HEK293 (cell line): Measurements from ENCODE around the gene TMEM272.

Experiments used
- CTCF ChIA-PET: fragments of 350-600 bp; formaldehyde crosslinking; extraction: SDS; loops from one replicate; lab custom pipeline; 2021; ENCODE audit warnings: antibody characterized with exemption; lab: Yijun Ruan, JAX
- POLR2A ChIA-PET: fragments of 300-600 bp; formaldehyde crosslinking; extraction: SDS; loops from one replicate; lab custom pipeline; 2020; ENCODE audit warnings: antibody characterized with exemption, inconsistent platforms; lab: Yijun Ruan, JAX
- H3K27ac ChIP-seq: fragments of 200-500 bp; sonication (Bioruptor generic); 2 replicates; pipeline ENCODE4 v1.5.1; 2014; ENCODE audit warnings: low read depth, low read length, control low read depth, inconsistent platforms; ENCODE audit errors: extremely low read depth
- H3K36me3 ChIP-seq, 2 experiments: fragments of 200-500 bp in 1 of 2; sonication (Bioruptor generic) in 1 of 2; 1 replicate in 1 of 2; 2 replicates in 1 of 2; pipeline ENCODE4 v1.5.1; 2014 to 2017; ENCODE audit warnings: inconsistent platforms in 2 of 2, low read length in 2 of 2; ENCODE audit not compliant: control insufficient read depth in 2 of 2, insufficient read depth in 1 of 2
- H3K4me1 ChIP-seq: fragments of 200-500 bp; sonication (Bioruptor generic); 2 replicates; pipeline ENCODE4 v1.5.1; 2014; ENCODE audit warnings: mild to moderate bottlenecking, low read length, inconsistent platforms; ENCODE audit not compliant: control insufficient read depth, insufficient read depth
- H3K4me3 ChIP-seq: 2 replicates; pipeline ENCODE4 v1.5.1; 2011; ENCODE audit warnings: low read depth, mild to moderate bottlenecking, control low read depth, low read length, moderate library complexity
- H3K9me3 ChIP-seq: fragments of 200-500 bp; sonication (Bioruptor generic); 2 replicates; pipeline ENCODE4 v1.5.1; 2014; ENCODE audit warnings: low read depth, low read length, inconsistent platforms; ENCODE audit not compliant: control insufficient read depth, insufficient read depth
- HIC1 ChIP-seq: fragments of 450-650 bp; formaldehyde crosslinking; IDR thresholded peaks from 2 replicates; pipeline ENCODE4 v1.5.1; 2016; ENCODE audit warnings: missing biosample characterization, missing genetic modification characterization
- KLF10 ChIP-seq: fragments of 450-650 bp; IDR thresholded peaks from 2 replicates; pipeline ENCODE4 v1.5.1; 2018; ENCODE audit warnings: missing biosample characterization, mild to moderate bottlenecking, missing genetic modification characterization
- KLF17 ChIP-seq: fragments of 450-650 bp; formaldehyde crosslinking; IDR thresholded peaks from 2 replicates; pipeline ENCODE4 v1.5.1; 2016; ENCODE audit warnings: missing biosample characterization, missing genetic modification characterization
- KLF7 ChIP-seq: fragments of 450-650 bp; formaldehyde crosslinking; IDR thresholded peaks from 2 replicates; pipeline ENCODE4 v1.5.1; 2016; ENCODE audit warnings: missing biosample characterization, missing genetic modification characterization, borderline replicate concordance
- KLF8 ChIP-seq: fragments of 450-650 bp; formaldehyde crosslinking; IDR thresholded peaks from 2 replicates; pipeline ENCODE4 v1.5.1; 2016; ENCODE audit warnings: missing biosample characterization, missing genetic modification characterization
- PRDM4 ChIP-seq: fragments of 450-650 bp; formaldehyde crosslinking; IDR thresholded peaks from 2 replicates; pipeline ENCODE4 v1.5.1; 2017; ENCODE audit warnings: missing biosample characterization, missing genetic modification characterization
- PRDM6 ChIP-seq: fragments of 450-650 bp; formaldehyde crosslinking; IDR thresholded peaks from 2 replicates; pipeline ENCODE4 v1.5.1; 2017; ENCODE audit warnings: missing biosample characterization, missing genetic modification characterization
- REPIN1 ChIP-seq: fragments of 450-650 bp; formaldehyde crosslinking; IDR thresholded peaks from 2 replicates; pipeline ENCODE4 v1.5.1; 2017; ENCODE audit warnings: missing biosample characterization, missing genetic modification characterization, low read depth
- SCRT2 ChIP-seq: fragments of 450-650 bp; formaldehyde crosslinking; IDR thresholded peaks from 2 replicates; pipeline ENCODE4 v1.5.1; 2016; ENCODE audit warnings: missing biosample characterization, missing genetic modification characterization
- ZBTB26 ChIP-seq: fragments of 450-650 bp; formaldehyde crosslinking; optimal IDR thresholded peaks from 2 replicates; pipeline ENCODE3; 2016; ENCODE audit warnings: missing biosample characterization, mild to moderate bottlenecking, missing genetic modification characterization
- ZBTB48 ChIP-seq: fragments of 450-650 bp; formaldehyde crosslinking; IDR thresholded peaks from 2 replicates; pipeline ENCODE4 v1.5.1; 2016; ENCODE audit warnings: missing biosample characterization, missing genetic modification characterization
- ZBTB8A ChIP-seq: fragments of 450-650 bp; formaldehyde crosslinking; IDR thresholded peaks from 2 replicates; pipeline ENCODE4 v1.5.1; 2016; ENCODE audit warnings: missing biosample characterization, missing genetic modification characterization
- ZNF146 ChIP-seq: fragments of 450-650 bp; formaldehyde crosslinking; IDR thresholded peaks from 2 replicates; pipeline ENCODE4 v1.5.1; 2016; ENCODE audit warnings: missing biosample characterization, missing genetic modification characterization
- ZNF157 ChIP-seq: fragments of 450-650 bp; formaldehyde crosslinking; IDR thresholded peaks from 2 replicates; pipeline ENCODE4 v1.5.1; 2016; ENCODE audit warnings: missing biosample characterization, missing genetic modification characterization
- ZNF37A ChIP-seq: fragments of 450-650 bp; IDR thresholded peaks from 2 replicates; pipeline ENCODE4 v1.5.1; 2018; ENCODE audit warnings: missing biosample characterization, missing genetic modification characterization
- ZNF416 ChIP-seq: fragments of 450-650 bp; formaldehyde crosslinking; IDR thresholded peaks from 2 replicates; pipeline ENCODE4 v1.5.1; 2016; ENCODE audit warnings: missing biosample characterization, missing genetic modification characterization
- ZNF423 ChIP-seq: fragments of 450-650 bp; formaldehyde crosslinking; IDR thresholded peaks from 2 replicates; pipeline ENCODE4 v1.5.1; 2016; ENCODE audit warnings: missing biosample characterization, missing genetic modification characterization
- ZNF48 ChIP-seq: fragments of 450-650 bp; formaldehyde crosslinking; IDR thresholded peaks from 2 replicates; pipeline ENCODE4 v1.5.1; 2016; ENCODE audit warnings: missing biosample characterization, missing genetic modification characterization
- ZNF521 ChIP-seq: fragments of 450-650 bp; formaldehyde crosslinking; IDR thresholded peaks from 2 replicates; pipeline ENCODE4 v1.5.1; 2017; ENCODE audit warnings: missing biosample characterization, mild to moderate bottlenecking, missing genetic modification characterization
- ZNF555 ChIP-seq: fragments of 450-650 bp; formaldehyde crosslinking; conservative IDR thresholded peaks from 2 replicates; pipeline ENCODE4 v1.5.1; 2017; ENCODE audit warnings: missing biosample characterization, mild to moderate bottlenecking, missing genetic modification characterization, inconsistent platforms
- ZNF610 ChIP-seq: fragments of 450-650 bp; formaldehyde crosslinking; IDR thresholded peaks from 2 replicates; pipeline ENCODE4 v1.5.1; 2016; ENCODE audit warnings: missing biosample characterization, missing genetic modification characterization, borderline replicate concordance
- ZNF621 ChIP-seq: fragments of 450-650 bp; formaldehyde crosslinking; IDR thresholded peaks from 2 replicates; pipeline ENCODE4 v1.5.1; 2017; ENCODE audit warnings: missing biosample characterization, missing genetic modification characterization
- ZNF624 ChIP-seq: fragments of 450-650 bp; formaldehyde crosslinking; IDR thresholded peaks from 2 replicates; pipeline ENCODE4 v1.5.1; 2017; ENCODE audit warnings: missing biosample characterization, missing genetic modification characterization
- ZNF670 ChIP-seq: fragments of 450-650 bp; formaldehyde crosslinking; IDR thresholded peaks from 2 replicates; pipeline ENCODE4 v1.5.1; 2016; ENCODE audit warnings: missing biosample characterization, missing genetic modification characterization, low read depth
- ZNF837 ChIP-seq: fragments of 450-650 bp; formaldehyde crosslinking; IDR thresholded peaks from 2 replicates; pipeline ENCODE4 v1.5.1; 2016; ENCODE audit warnings: missing biosample characterization, missing genetic modification characterization
- ZSCAN18 ChIP-seq: fragments of 450-650 bp; formaldehyde crosslinking; IDR thresholded peaks from 2 replicates; pipeline ENCODE4 v1.5.1; 2016; ENCODE audit warnings: missing biosample characterization, missing genetic modification characterization

Gene TMEM272

GRCh38 chr13:51867062-51867461, 22.1 kb upstream of the TMEM272 start:
- POLR2A ChIA-PET = no interaction called here
- H3K27ac ChIP-seq = no peak overlapping the region
- no peaks in the 10 kb centered on the region for H3K4me1 ChIP-seq
- no peak overlapping the region for H3K4me3 ChIP-seq
- no peaks in the 10 kb centered on the region for H3K9me3 ChIP-seq
- CTCF ChIA-PET = no interaction called here
- H3K36me3 ChIP-seq = no peaks in the 10 kb centered on the region
- TF ChIP-seq ZNF48 (no peak), ZBTB26 (no peak), ZBTB48 (tag by site-specific recombination) (no peak), ZNF423 (no peak), ZNF670 (tag by site-specific recombination) (no peak), ZNF521 (tag by site-specific recombination) (no peak), KLF8 (no peak), ZNF621 (tag by site-specific recombination) (no peak), ZNF624 (tag by site-specific recombination) (no peak), ZNF555 (tag by site-specific recombination) (no peak), SCRT2 (no peak)

- Histone ChIP-seq H3K36me3 (no peaks in the 10 kb centered on the region), H3K27ac (no peak overlapping the region), H3K4me1 (no peaks in the 10 kb centered on the region), H3K4me3 (no peak overlapping the region), H3K9me3 (no peaks in the 10 kb centered on the region)
- CTCF ChIA-PET = no interaction called here
- TF ChIP-seq KLF7 (tag by site-specific recombination) (no peak), PRDM4 (no peak), ZNF146 (no peak), PRDM6 (tag by site-specific recombination) (no peak), REPIN1 (tag by site-specific recombination) (no peak), ZBTB8A (tag by site-specific recombination) (no peak), ZNF416 (tag by site-specific recombination) (no peak), KLF17 (tag by site-specific recombination) (no peak), ZNF837 (tag by site-specific recombination) (no peak), ZNF157 (tag by site-specific recombination) (no peak), HIC1 (tag by site-specific recombination) (no peak), ZNF37A (no peak), ZSCAN18 (no peak), KLF10 (tag by site-specific recombination) (no peak), ZNF610 (tag by site-specific recombination) (no peak)
- POLR2A ChIA-PET = no interaction called here
These were observed 20.9 kb upstream of the TMEM272 start for GRCh38 chr13:51865838-51866237.
